ENCODE results near the gene PAPPA2.
"Not testable (repeated sequence)": the region's sequence is repeated elsewhere in the genome, so short reads cannot be mapped to it uniquely, and the experiment has no call there.

PAPPA2 gene

DNA sequence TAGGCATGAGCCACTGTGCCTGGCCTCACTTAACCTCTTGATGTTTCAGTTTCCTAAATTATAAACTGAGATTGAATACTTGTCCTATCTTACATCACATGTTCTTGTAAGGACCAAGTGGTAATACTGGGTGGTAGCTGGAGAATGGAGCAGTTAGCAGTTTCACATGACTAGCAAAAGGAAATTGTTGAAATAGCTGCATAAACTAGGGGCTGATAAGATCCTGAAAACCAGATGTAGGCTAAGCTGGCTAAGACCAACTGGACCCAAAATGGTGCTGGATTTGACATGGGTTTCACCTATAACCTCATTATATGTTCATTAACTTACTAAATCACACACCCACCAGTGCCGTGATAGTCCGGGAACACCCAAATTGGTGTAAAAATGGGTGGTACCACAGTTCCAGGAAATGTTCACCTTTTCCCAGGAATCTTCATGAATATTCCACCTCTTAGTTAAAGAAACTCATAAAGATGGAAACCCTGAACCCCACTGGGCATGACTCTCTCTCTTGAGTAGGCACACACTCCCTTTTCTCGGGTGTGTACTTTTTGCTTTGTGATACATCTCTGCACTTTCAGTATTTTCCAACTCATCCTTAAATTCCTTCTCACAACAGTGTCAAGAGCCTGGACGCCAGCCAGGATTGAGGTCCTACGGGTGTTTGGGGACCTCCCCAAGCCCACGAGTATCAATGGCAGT, at the start of gene PAPPA2:
PAPPA2 (plus strand) TSS at position 502 of the 705 bp plus-strand sequence. CDS start 93,148 bp downstream, outside the sequence.
- no peak for TF ChIP-seq CTCF (IDR thresholded peaks at IDR 0.05; ENCODE audit: low read depth, low read length)

GRCh38 chr1:176416777-176417176, 46.2 kb upstream of the PAPPA2 start:
- H3K4me3 ChIP-seq (ENCODE audit: low read depth, low read length): no peak overlapping the region
- TF ChIP-seq CTCF (IDR thresholded peaks at IDR 0.05; ENCODE audit: low read depth, low read length): no peak

More for the DNA sequence above, at the start of gene PAPPA2:
- H3K4me3 ChIP-seq (ENCODE audit: low read depth, low read length): no peak within 1 kb of the TSS

DNA sequence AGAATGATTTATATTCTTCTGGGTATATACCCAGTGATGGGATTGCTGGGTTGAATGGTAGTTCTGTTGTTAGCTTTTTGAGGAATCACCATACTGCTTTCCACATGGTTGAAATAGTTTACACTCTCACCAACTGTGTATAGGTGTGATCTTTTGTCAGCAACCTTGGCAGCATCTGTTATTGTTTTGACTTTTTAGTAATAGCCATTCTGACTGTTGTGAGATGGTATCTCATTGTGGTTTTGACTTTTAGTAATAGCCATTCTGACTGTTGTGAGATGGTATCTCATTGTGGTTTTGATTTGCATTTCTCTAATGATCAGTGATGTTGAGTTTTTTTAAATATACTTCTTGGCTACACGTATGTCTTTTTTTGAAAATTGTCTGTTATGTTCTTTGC, 43.4 kb upstream of the PAPPA2 start:
- H3K4me3 ChIP-seq (ENCODE audit: low read depth, low read length): not testable (repeated sequence)

DNA sequence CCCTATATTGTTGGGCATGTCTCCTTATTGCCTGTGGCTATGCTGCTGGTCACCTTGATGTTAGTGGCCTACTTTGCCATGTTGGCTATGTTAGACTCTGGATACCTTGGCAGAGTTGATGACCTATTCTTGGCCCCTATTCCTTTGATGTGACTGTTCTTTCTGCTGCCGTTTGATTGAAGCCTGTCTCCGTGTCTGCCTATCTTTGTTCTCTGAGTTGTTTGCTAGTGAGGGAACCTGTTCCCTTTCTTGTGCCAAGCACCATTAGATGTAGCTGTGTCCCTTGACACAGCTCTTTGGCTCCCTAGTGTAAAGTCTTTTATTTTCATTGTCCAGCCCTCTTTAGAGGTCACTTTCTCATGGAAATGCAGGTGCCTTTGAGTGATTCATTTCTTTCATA, 28.7 kb upstream of the PAPPA2 start:
- TF ChIP-seq CTCF (IDR thresholded peaks at IDR 0.05; ENCODE audit: low read depth, low read length): no peak

DNA sequence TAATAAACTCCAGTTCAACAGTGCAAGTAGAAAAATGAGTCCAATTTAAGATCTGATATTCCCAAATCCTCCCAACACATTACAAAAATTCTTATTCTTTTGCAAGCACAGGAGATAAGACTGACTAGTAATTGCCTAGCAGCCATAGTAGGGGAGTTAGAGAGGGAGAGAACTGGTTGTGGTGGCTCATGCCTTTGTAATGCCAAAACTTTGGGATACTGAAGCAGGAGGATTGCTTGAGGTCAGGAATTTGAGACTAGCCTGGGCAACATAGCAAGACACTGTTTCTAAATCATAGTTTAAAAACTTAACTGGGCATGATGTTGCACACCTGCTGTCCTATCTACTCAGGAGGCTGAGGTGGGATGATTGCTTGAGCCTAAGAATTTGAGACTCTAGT, 26.7 kb upstream of the PAPPA2 start:
- TF ChIP-seq CTCF (IDR thresholded peaks at IDR 0.05; ENCODE audit: low read depth, low read length): no peak

More for the DNA sequence above, 28.7 kb upstream of the PAPPA2 start:
- no peak overlapping the region for H3K4me3 ChIP-seq (ENCODE audit: low read depth, low read length)

DNA sequence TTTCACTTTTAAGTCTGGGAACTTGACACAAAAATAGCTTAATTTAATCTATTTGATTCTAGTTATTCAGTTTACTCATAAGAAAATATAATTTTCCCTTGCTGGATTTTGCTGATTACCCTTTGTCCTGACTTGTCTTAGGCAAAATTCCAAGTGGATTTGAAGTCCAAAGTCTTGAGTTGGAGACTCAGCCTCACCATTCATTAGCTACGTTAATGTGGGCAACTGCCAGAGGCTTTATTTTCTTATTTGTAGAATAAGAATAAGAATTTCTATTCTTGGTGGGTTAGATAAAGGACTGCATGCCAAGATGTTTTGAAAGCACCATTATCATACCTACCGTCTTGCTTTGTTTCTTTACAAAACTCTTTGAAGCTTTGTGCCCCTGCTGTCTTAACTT, 22.8 kb upstream of the PAPPA2 start:
- no peak for TF ChIP-seq CTCF (IDR thresholded peaks at IDR 0.05; ENCODE audit: low read depth, low read length)
- H3K4me3 ChIP-seq (ENCODE audit: low read depth, low read length): no peak overlapping the region

More for the DNA sequence above, 26.7 kb upstream of the PAPPA2 start:
- H3K4me3 ChIP-seq (ENCODE audit: low read depth, low read length): no peak overlapping the region

- no peak overlapping the region for H3K4me3 ChIP-seq (ENCODE audit: low read depth, low read length)
- no peak for TF ChIP-seq CTCF (IDR thresholded peaks at IDR 0.05; ENCODE audit: low read depth, low read length)
These were observed 18.7 kb upstream of the PAPPA2 start for GRCh38 chr1:176444286-176444685.

GRCh38 chr1:176445402-176445801, 17.6 kb upstream of the PAPPA2 start:
- no peak for TF ChIP-seq CTCF (IDR thresholded peaks at IDR 0.05; ENCODE audit: low read depth, low read length)
- H3K4me3 ChIP-seq (ENCODE audit: low read depth, low read length): no peak overlapping the region
